ENCODE data around the gene OTULIN. TPM values are rescaled to one million over a fixed set of nuclear protein-coding genes. Genes with fewer than 3 reads are reported as not detected.
A peak's percentile ranks its signal among the peaks of the same experiment; 100 is the strongest.

OTULIN gene
- total RNA-seq (10 to 100 TPM; 68.1 to 77.0 TPM), polyA plus RNA-seq (10 to 100 TPM; 15.7 to 22.7 (median 17.2) TPM), total RNA-seq (84.5 to 129 (median 102) reads per million in 6 experiments)

GRCh38 chr5:14664270-14665100 is at the start of gene OTULIN:
Gene OTULIN (plus strand): TSS chr5:14664718. CDS start chr5:14664826, 108 bp downstream.
- peaks cover 38 to 77% (median 68%) of the 10 kb centered on the region in 4 donors for H3K4me1 Mint-ChIP-seq
- no peaks in the 10 kb centered on the region for H3K27me3 Mint-ChIP-seq
- ATAC-seq (peak; percentile 72 to 77), DNase-seq (peak; percentile 66 to 86 (median 76))
- H3K9me3 Mint-ChIP-seq, result no peaks in the 10 kb centered on the region
- H3K36me3 Mint-ChIP-seq, result no peaks in the 10 kb centered on the region
- H3K4me3 Mint-ChIP-seq, result peak within 1 kb of the TSS; percentile 93 to 99 (median 96)
- H3K27ac Mint-ChIP-seq, result peak within 1 kb of the TSS; percentile 91 to 99 (median 97)
- POLR2A ChIA-PET, result interaction anchor here (0.9 to 1.6 kb wide), 4 partner anchors 10 to 329 kb away, joined by 3 to 4 read pairs (median 4); no protein-coding TSS in a partner anchor

- POLR2A ChIA-PET, result no interaction called here
- Mint-ChIP-seq H3K4me3 (no peak overlapping the region), H3K9me3 (peaks cover 0 to 8% (median 3%) of the 10 kb centered on the region in 9 donors), H3K36me3 (peaks cover 40 to 71% (median 54%) of the 10 kb centered on the region in 3 donors), H3K27me3 (no peaks in the 10 kb centered on the region), H3K27ac (peak overlapping the region in 3 of 10 donors; percentile 13 to 86 (median 48)), H3K4me1 (peaks cover 0 to 4% (median under 1%) of the 10 kb centered on the region in 4 donors)
- no peak for ATAC-seq
- no peak for DNase-seq
Measured at GRCh38 chr5:14615365-14615764, 49.2 kb upstream of the OTULIN start.

GRCh38 chr5:14617441-14617840 is 47.1 kb upstream of the OTULIN start:
- Mint-ChIP-seq H3K9me3 (peaks cover 4 to 28% (median 15%) of the 10 kb centered on the region in 9 donors), H3K36me3 (peaks cover 50 to 54% (median 53%) of the 10 kb centered on the region in 3 donors), H3K4me1 (peaks cover 0 to 4% (median under 1%) of the 10 kb centered on the region in 4 donors), H3K27me3 (no peaks in the 10 kb centered on the region), H3K27ac (peak overlapping the region in 1 of 10 donors; percentile 28), H3K4me3 (no peak overlapping the region)
- ATAC-seq, result no peak
- POLR2A ChIA-PET, result interaction anchor here (0.5 to 0.7 kb wide), 2 partner anchors 35 to 181 kb away, joined by 4 read pairs; no protein-coding TSS in a partner anchor
- no peak for DNase-seq

- ATAC-seq (no peak), DNase-seq (no peak)
- Mint-ChIP-seq H3K4me3 (no peak overlapping the region), H3K27me3 (no peaks in the 10 kb centered on the region), H3K36me3 (peaks cover 0 to 5% (median 0%) of the 10 kb centered on the region in 3 donors), H3K4me1 (no peaks in the 10 kb centered on the region), H3K27ac (no peak overlapping the region), H3K9me3 (peaks cover 0 to 14% (median 3%) of the 10 kb centered on the region in 9 donors)
- POLR2A ChIA-PET, result interaction anchor here (0.6 kb wide), 1 partner anchor 258 kb away, joined by 3 read pairs; no protein-coding TSS in a partner anchor
Measured at GRCh38 chr5:14627270-14627669, 37.2 kb upstream of the OTULIN start.

GRCh38 chr5:14628346-14628745 is 36.2 kb upstream of the OTULIN start:
- peaks cover 0 to 4% (median 0%) of the 10 kb centered on the region in 5 donors for H3K27me3 Mint-ChIP-seq
- ATAC-seq (peak; percentile 63 to 70), DNase-seq (peak; percentile 6 to 72 (median 51))
- peak overlapping the region in 1 of 10 donors; percentile 40 for H3K27ac Mint-ChIP-seq
- H3K9me3 Mint-ChIP-seq, result peaks cover 0 to 13% (median 0%) of the 10 kb centered on the region in 9 donors
- H3K36me3 Mint-ChIP-seq, result peaks cover 0 to 4% (median 0%) of the 10 kb centered on the region in 3 donors
- H3K4me3 Mint-ChIP-seq, result no peak overlapping the region
- POLR2A ChIA-PET, result interaction anchor here (0.6 kb wide), 1 partner anchor 46 kb away, joined by 6 read pairs; no protein-coding TSS in a partner anchor
- H3K4me1 Mint-ChIP-seq, result no peaks in the 10 kb centered on the region

- H3K4me1 Mint-ChIP-seq, result no peaks in the 10 kb centered on the region
- ATAC-seq (no peak), DNase-seq (no peak)
- H3K27ac Mint-ChIP-seq, result no peak overlapping the region
- H3K9me3 Mint-ChIP-seq, result peaks cover 0 to 13% (median 0%) of the 10 kb centered on the region in 9 donors
- H3K4me3 Mint-ChIP-seq, result no peak overlapping the region
- H3K36me3 Mint-ChIP-seq, result peaks cover 0 to 4% (median 0%) of the 10 kb centered on the region in 3 donors
- H3K27me3 Mint-ChIP-seq, result peaks cover 0 to 4% (median 0%) of the 10 kb centered on the region in 5 donors
- POLR2A ChIA-PET, result interaction anchor here (0.6 kb wide), 1 partner anchor 146 kb away, joined by 3 read pairs; no protein-coding TSS in a partner anchor
Measured at GRCh38 chr5:14630671-14631070, 33.8 kb upstream of the OTULIN start.

GRCh38 chr5:14635656-14636055 is 28.9 kb upstream of the OTULIN start:
- Mint-ChIP-seq H3K27ac (no peak overlapping the region), H3K4me3 (no peak overlapping the region), H3K9me3 (peaks cover 0 to under 1% (median 0%) of the 10 kb centered on the region in 9 donors), H3K4me1 (no peaks in the 10 kb centered on the region), H3K27me3 (peaks cover 0 to 4% (median 0%) of the 10 kb centered on the region in 5 donors), H3K36me3 (no peaks in the 10 kb centered on the region)
- POLR2A ChIA-PET, result no interaction called here
- ATAC-seq (no peak), DNase-seq (no peak)

- Mint-ChIP-seq H3K9me3 (no peaks in the 10 kb centered on the region), H3K27ac (no peak overlapping the region), H3K4me1 (no peaks in the 10 kb centered on the region), H3K4me3 (no peak overlapping the region), H3K36me3 (no peaks in the 10 kb centered on the region), H3K27me3 (peaks cover 0 to 11% (median 0%) of the 10 kb centered on the region in 5 donors)
- DNase-seq, result no peak
- POLR2A ChIA-PET, result no interaction called here
- ATAC-seq, result no peak
Measured at GRCh38 chr5:14640765-14641164, 23.8 kb upstream of the OTULIN start.

GRCh38 chr5:14644623-14645237 is 19.8 kb upstream of the OTULIN start:
- DNase-seq (no peak), ATAC-seq (no peak)
- Mint-ChIP-seq H3K36me3 (no peaks in the 10 kb centered on the region), H3K27ac (no peak overlapping the region), H3K4me1 (peaks cover 0 to 3% (median 1%) of the 10 kb centered on the region in 4 donors), H3K9me3 (no peaks in the 10 kb centered on the region), H3K4me3 (no peak overlapping the region), H3K27me3 (peaks cover 0 to 15% (median 2%) of the 10 kb centered on the region in 5 donors)
- POLR2A ChIA-PET, result no interaction called here

GRCh38 chr5:14650052-14650451 is 14.5 kb upstream of the OTULIN start:
- POLR2A ChIA-PET, result no interaction called here
- H3K27ac Mint-ChIP-seq, result no peak overlapping the region

GRCh38 chr5:14655146-14655741 is 9.3 kb upstream of the OTULIN start:
- POLR2A ChIA-PET, result interaction anchor here (0.6 to 1.0 kb wide), 2 partner anchors 12 to 1967 kb away, joined by 3 read pairs; no protein-coding TSS in a partner anchor

More at GRCh38 chr5:14650052-14650451, 14.5 kb upstream of the OTULIN start:
- peaks cover under 1 to 4% (median 3%) of the 10 kb centered on the region in 4 donors for H3K4me1 Mint-ChIP-seq
- no peaks in the 10 kb centered on the region for H3K9me3 Mint-ChIP-seq
- no peak overlapping the region for H3K4me3 Mint-ChIP-seq
- no peaks in the 10 kb centered on the region for H3K36me3 Mint-ChIP-seq
- no peak for ATAC-seq
- DNase-seq, result no peak
- H3K27me3 Mint-ChIP-seq, result peaks cover 0 to 12% (median 3%) of the 10 kb centered on the region in 5 donors

GRCh38 chr5:14656898-14657297 is 7.6 kb upstream of the OTULIN start:
- ATAC-seq (no peak), DNase-seq (no peak)
- peaks cover 9 to 19% (median 15%) of the 10 kb centered on the region in 4 donors for H3K4me1 Mint-ChIP-seq
- H3K9me3 Mint-ChIP-seq, result no peaks in the 10 kb centered on the region
- no peaks in the 10 kb centered on the region for H3K36me3 Mint-ChIP-seq
- no peak overlapping the region for H3K4me3 Mint-ChIP-seq
- no peak overlapping the region for H3K27ac Mint-ChIP-seq
- POLR2A ChIA-PET, result no interaction called here
- H3K27me3 Mint-ChIP-seq, result no peaks in the 10 kb centered on the region

More at GRCh38 chr5:14655146-14655741, 9.3 kb upstream of the OTULIN start:
- Mint-ChIP-seq H3K4me1 (peaks cover 5 to 9% (median 6%) of the 10 kb centered on the region in 4 donors), H3K27ac (no peak overlapping the region), H3K36me3 (no peaks in the 10 kb centered on the region), H3K4me3 (no peak overlapping the region), H3K9me3 (no peaks in the 10 kb centered on the region), H3K27me3 (peaks cover 0 to 4% (median 0%) of the 10 kb centered on the region in 5 donors)
- ATAC-seq (no peak), DNase-seq (no peak)
